ENCODE results near the gene DNAJC12.

Gene DNAJC12

DNA sequence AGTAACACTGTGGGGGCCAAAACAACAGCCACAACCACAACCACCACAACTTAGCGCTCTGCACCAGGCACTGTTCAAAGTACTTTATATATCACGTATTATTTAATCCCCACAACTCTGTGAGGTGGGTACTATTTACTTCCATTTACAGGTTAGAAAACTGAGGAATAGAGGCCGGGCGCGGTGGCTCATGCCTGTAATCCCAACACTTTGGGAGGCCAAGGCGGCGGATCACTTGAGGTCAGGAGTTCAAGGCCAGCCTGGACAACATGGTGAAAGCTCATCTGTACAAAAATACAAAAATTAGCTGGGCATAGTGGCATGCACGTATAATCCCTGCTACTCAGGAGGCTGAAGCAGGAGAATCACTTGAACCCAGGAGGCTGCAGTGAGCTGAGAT, 3.6 kb downstream of the DNAJC12 start:
- Histone ChIP-seq H2AFZ (no peak overlapping the region), H3K4me1 (no peaks in the 10 kb centered on the region), H3K27ac (no peak overlapping the region), H3K27me3 (ENCODE audit: control insufficient read depth, insufficient read depth, low read length) (no peaks in the 10 kb centered on the region), H3K36me3 (ENCODE audit: control insufficient read depth, insufficient read depth, low read length) (no peaks in the 10 kb centered on the region), H3K4me2 (ENCODE audit: low read length) (no peak overlapping the region), H3K9me3 (ENCODE audit: control insufficient read depth, low read length) (no peaks in the 10 kb centered on the region), H3K79me2 (no peaks in the 10 kb centered on the region), H3K9ac (no peak overlapping the region), H3K4me3 (ENCODE audit: low read depth, low read length) (no peak overlapping the region)
- TF ChIP-seq, protein P1, sequence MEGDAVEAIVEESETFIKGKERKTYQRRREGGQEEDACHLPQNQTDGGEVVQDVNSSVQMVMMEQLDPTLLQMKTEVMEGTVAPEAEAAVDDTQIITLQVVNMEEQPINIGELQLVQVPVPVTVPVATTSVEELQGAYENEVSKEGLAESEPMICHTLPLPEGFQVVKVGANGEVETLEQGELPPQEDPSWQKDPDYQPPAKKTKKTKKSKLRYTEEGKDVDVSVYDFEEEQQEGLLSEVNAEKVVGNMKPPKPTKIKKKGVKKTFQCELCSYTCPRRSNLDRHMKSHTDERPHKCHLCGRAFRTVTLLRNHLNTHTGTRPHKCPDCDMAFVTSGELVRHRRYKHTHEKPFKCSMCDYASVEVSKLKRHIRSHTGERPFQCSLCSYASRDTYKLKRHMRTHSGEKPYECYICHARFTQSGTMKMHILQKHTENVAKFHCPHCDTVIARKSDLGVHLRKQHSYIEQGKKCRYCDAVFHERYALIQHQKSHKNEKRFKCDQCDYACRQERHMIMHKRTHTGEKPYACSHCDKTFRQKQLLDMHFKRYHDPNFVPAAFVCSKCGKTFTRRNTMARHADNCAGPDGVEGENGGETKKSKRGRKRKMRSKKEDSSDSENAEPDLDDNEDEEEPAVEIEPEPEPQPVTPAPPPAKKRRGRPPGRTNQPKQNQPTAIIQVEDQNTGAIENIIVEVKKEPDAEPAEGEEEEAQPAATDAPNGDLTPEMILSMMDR (IDR thresholded peaks at IDR 0.05): no peak

DNA sequence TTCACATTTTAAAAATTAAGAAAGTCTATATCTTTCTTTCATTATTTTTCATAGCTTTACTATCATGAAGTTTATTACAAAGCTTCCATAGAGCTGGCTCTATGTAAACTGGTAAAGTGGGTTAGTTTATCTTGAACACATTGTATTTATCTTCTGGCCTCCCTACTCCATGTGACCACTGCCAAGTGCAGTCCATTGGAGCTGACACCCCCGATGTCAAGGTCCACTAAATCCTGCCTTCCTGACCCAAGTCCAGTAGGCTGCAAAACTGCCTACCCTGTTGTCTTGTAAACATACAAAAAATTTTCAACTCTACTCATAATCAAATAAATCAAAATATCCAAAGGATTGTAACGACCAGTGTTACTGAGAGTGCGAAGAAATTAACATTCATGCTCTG, 10.2 kb downstream of the DNAJC12 start:
- Histone ChIP-seq H3K9ac (no peak overlapping the region), H3K79me2 (no peaks in the 10 kb centered on the region), H3K36me3 (ENCODE audit: control insufficient read depth, insufficient read depth, low read length) (no peaks in the 10 kb centered on the region), H3K27me3 (ENCODE audit: control insufficient read depth, insufficient read depth, low read length) (no peaks in the 10 kb centered on the region), H2AFZ (peak overlapping the region; percentile 81), H3K4me1 (no peaks in the 10 kb centered on the region), H3K27ac (no peak overlapping the region), H3K9me3 (ENCODE audit: control insufficient read depth, low read length) (no peaks in the 10 kb centered on the region), H3K4me2 (ENCODE audit: low read length) (no peak overlapping the region), H3K4me3 (ENCODE audit: low read depth, low read length) (no peak overlapping the region)
- TF ChIP-seq, protein P1 (IDR thresholded peaks at IDR 0.05): no peak

DNA sequence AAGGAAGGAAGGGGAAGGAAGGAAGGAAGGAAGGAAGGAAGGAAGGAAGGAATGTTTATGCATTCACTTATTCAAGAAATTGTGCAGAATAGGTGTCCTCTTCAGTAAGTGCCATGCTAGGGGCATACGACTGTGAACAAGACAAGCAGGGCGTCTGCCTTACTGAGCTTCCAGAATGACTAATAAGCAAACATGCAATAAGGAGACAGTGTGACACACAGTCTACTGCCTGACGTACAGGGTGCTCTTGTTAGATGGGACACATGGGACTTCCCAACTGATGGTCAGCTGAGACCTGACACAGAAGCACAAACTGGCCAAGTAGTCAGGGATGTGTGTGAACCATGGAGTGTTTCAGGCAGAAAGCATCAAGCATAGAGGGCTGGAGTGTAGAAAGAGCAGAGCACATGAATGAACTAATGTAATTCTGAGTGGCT, 18.2 kb downstream of the DNAJC12 start:
- Histone ChIP-seq H3K4me3 (ENCODE audit: low read depth, low read length) (no peak overlapping the region), H3K27ac (no peak overlapping the region)
- TF ChIP-seq, protein P1 (IDR thresholded peaks at IDR 0.05): no peak

DNA sequence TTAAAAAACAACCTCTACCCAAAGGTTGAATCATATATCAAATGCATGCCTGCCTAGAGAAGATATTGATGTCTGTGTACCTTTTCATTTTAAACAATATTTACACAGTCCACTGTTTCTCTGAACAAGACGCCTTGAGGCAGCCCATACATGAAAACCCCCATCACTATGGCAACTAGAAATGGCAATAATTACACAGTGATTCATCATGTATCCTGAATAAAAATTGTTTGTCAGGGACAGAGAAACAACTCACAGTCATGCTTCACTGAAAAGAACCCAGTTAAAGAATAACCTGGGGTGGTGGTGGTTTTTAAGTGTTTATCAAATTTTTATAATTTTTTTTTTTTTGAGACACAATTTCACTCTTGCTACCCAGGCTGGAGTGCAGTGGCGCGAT, 19.7 kb downstream of the DNAJC12 start:
- H3K36me3 ChIP-seq (ENCODE audit: control insufficient read depth, insufficient read depth, low read length): no peaks in the 10 kb centered on the region
- H3K9ac ChIP-seq: no peak overlapping the region
- H3K27ac ChIP-seq: no peak overlapping the region
- no peaks in the 10 kb centered on the region for H3K79me2 ChIP-seq
- no peaks in the 10 kb centered on the region for H3K4me1 ChIP-seq
- TF ChIP-seq, protein P1 (IDR thresholded peaks at IDR 0.05): no peak
- H2AFZ ChIP-seq: no peak overlapping the region
- no peaks in the 10 kb centered on the region for H3K27me3 ChIP-seq (ENCODE audit: control insufficient read depth, insufficient read depth, low read length)
- no peak overlapping the region for H3K4me2 ChIP-seq (ENCODE audit: low read length)
- H3K9me3 ChIP-seq (ENCODE audit: control insufficient read depth, low read length): no peaks in the 10 kb centered on the region
- no peak overlapping the region for H3K4me3 ChIP-seq (ENCODE audit: low read depth, low read length)

More for the DNA sequence above, 18.2 kb downstream of the DNAJC12 start:
- Histone ChIP-seq H3K4me2 (ENCODE audit: low read length) (no peak overlapping the region), H3K4me1 (no peaks in the 10 kb centered on the region), H3K79me2 (no peaks in the 10 kb centered on the region), H3K9ac (no peak overlapping the region), H3K36me3 (ENCODE audit: control insufficient read depth, insufficient read depth, low read length) (no peaks in the 10 kb centered on the region), H2AFZ (no peak overlapping the region), H3K27me3 (ENCODE audit: control insufficient read depth, insufficient read depth, low read length) (no peaks in the 10 kb centered on the region), H3K9me3 (ENCODE audit: control insufficient read depth, low read length) (no peaks in the 10 kb centered on the region)

DNA sequence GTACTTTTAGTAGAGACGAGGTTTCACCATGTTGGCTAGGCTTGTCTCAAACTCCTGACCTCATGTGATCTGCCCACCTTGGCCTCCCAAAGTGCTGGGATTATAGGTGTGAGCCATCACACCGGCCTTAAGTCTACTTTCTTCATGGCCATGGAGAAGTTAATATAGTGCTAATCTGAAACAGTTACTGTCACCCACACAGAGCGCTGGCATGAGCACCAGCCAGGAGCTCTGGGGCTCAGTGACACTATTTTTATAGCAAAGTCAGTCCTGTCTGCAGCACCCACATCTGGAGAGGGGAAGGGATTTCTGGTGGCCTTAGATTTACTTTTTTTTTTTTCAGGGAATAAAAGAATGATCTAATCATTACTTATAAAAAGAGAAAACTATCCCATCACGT, 21.3 kb downstream of the DNAJC12 start:
- TF ChIP-seq, protein P1 (IDR thresholded peaks at IDR 0.05): no peak
- Histone ChIP-seq H3K27me3 (ENCODE audit: control insufficient read depth, insufficient read depth, low read length) (no peaks in the 10 kb centered on the region), H3K4me2 (ENCODE audit: low read length) (no peak overlapping the region), H3K27ac (no peak overlapping the region), H3K36me3 (ENCODE audit: control insufficient read depth, insufficient read depth, low read length) (no peaks in the 10 kb centered on the region), H3K9me3 (ENCODE audit: control insufficient read depth, low read length) (no peaks in the 10 kb centered on the region), H3K4me1 (no peaks in the 10 kb centered on the region), H2AFZ (no peak overlapping the region), H3K9ac (no peak overlapping the region), H3K79me2 (no peaks in the 10 kb centered on the region), H3K4me3 (ENCODE audit: low read depth, low read length) (no peak overlapping the region)

All from parathyroid adenoma (tissue), 2 donors.